ENCODE results near the gene CMTR2.
"Not testable (repeated sequence)": the region's sequence is repeated elsewhere in the genome, so short reads cannot be mapped to it uniquely, and the experiment has no call there.

Gene CMTR2, protein sequence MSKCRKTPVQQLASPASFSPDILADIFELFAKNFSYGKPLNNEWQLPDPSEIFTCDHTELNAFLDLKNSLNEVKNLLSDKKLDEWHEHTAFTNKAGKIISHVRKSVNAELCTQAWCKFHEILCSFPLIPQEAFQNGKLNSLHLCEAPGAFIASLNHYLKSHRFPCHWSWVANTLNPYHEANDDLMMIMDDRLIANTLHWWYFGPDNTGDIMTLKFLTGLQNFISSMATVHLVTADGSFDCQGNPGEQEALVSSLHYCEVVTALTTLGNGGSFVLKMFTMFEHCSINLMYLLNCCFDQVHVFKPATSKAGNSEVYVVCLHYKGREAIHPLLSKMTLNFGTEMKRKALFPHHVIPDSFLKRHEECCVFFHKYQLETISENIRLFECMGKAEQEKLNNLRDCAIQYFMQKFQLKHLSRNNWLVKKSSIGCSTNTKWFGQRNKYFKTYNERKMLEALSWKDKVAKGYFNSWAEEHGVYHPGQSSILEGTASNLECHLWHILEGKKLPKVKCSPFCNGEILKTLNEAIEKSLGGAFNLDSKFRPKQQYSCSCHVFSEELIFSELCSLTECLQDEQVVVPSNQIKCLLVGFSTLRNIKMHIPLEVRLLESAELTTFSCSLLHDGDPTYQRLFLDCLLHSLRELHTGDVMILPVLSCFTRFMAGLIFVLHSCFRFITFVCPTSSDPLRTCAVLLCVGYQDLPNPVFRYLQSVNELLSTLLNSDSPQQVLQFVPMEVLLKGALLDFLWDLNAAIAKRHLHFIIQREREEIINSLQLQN

DNA sequence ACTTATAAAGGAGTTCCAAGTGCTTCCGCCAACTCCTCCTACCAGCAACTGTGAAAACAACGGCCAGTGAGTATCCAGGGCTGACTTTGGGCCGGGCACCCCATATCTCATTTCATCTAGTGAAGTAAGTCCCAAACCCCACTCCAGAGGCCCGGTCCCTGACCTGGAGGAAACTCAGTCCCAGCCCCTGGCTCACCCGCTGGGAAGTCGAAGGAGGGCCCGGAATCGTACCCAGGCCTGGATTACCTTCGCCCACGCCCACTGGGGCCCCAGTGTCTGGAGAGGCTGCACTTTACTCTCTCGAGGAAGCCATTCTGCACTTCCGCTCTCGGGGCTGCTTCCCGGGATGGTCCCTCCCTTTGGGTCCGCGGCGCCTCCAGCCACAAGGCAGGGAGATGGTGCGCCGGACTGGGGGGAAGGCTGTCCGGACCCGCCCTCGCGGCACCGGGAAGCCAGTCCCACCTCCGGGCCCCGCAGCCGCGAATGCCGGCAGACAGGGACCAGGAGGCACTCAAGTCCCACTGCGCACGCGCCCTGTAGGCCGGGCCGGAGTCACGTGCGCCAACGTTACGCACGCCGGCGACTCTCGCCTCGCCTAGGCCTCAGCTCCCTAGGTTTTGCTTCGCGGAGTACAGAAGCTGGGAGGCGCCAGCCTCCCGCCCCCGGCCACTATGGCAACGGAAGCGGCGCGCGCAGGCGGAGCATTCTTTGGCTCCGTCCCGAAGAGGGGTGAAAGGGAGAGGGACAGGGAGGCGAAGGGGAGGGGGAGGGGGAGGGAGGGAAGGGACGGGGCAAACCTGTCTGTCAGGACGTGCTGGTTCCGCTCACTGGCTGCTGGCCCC is at the start of gene CMTR2:
CMTR2 (minus strand) TSS at position 513 of the 842 bp plus-strand sequence. CDS start 3,482 bp downstream, outside the sequence.
- DNase-seq (ENCODE audit: low read depth in 2 of 2) = peak; percentile 67 to 75

DNA sequence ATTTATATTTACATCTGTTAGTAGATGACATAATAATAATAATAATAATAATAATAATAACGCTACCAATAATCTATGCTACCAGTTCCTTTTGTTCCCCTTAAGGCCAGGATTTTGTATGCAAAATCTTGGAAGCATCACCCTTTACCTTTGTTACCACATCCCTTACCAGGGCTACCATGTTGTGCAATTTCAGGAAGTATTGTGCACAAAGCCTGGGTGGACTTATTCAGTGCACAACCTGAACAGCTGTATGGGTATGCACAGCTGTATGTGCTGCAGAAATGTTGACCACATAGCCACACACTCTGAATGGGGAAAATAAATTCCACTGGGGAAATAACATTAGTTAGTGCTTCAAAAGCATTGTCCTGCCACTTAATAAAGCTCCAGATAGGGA is 49.4 kb upstream of the CMTR2 start:
- no peak for DNase-seq (ENCODE audit: low read depth in 2 of 2)

DNA sequence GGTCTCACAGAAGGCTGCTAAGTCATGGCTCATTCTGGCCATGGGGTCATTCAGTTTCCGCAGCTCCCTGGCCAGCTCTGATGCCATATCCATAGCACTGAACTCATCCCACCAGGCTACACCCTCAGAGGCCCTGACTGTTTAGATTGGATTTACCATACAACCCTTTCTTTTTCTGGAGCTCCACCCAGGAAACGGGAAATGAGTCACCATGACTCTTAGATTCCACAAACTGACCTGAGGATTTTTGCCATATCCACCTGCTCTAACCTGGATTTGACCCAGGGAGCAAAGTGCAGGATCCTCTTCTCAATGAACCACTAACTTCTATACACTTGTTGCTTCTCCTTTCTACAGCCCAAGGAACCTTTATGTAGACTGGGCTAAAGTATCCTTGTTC is 49.0 kb upstream of the CMTR2 start:
- DNase-seq (ENCODE audit: low read depth in 2 of 2) = no peak

DNA sequence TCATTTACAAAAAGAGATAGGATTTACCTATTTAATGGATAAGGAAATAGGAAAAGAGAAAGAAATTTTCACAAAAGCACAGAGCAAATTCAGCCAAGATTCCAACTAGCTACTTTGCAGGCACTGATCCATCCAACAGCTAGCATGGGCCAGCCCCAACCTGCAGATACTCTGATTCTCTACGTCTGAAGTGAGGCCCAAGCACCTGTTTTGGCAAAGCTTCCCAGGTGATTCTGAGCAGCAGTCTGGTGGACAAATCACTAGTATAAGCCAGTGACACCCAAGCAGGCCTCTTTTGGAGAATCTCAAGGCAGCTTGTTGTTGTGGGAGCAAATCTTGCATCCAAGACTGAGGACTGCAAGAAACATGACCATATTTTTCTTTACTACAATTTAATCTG is 48.4 kb upstream of the CMTR2 start:
- no peak for DNase-seq (ENCODE audit: low read depth in 2 of 2)

DNA sequence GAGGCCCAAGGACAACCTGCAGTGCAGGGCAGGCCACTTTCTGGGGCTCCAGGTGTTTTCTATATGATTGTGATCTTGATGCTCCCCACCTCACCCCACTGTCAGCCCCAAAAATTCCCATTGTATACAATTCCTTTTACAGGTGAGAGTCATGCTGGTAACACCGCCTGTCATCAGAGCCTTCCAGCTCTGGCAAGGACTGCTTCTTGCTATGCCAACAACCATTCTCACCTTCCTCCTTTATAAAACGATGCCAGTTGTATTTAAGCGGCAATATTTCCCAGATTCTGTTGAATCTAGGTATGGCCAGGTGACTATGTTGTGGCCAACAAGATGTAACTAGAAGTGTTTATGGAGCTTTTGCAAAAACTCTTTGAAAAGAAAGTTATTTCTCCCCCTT is 38.9 kb upstream of the CMTR2 start:
- DNase-seq (ENCODE audit: low read depth in 2 of 2) = no peak

DNA sequence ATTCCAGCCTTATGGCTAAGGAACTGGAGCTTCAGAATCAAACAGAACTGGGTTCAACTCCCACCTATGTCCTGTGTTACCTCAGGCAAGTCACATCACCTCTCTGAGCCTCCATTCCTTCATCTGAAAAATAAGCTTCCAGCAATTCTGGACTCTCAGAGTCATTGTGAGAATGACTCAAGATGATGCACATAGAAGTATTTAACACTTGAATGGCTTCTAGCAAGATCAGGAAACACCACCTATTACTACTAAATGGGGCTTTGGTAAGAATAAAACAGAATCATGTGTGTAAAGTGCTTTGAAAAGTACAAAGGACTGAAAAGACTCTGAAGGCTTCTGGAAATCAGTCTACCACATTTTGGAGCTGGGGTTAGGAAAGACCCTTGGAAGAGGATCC is 38.5 kb upstream of the CMTR2 start:
- DNase-seq (ENCODE audit: low read depth in 2 of 2) = no peak

DNA sequence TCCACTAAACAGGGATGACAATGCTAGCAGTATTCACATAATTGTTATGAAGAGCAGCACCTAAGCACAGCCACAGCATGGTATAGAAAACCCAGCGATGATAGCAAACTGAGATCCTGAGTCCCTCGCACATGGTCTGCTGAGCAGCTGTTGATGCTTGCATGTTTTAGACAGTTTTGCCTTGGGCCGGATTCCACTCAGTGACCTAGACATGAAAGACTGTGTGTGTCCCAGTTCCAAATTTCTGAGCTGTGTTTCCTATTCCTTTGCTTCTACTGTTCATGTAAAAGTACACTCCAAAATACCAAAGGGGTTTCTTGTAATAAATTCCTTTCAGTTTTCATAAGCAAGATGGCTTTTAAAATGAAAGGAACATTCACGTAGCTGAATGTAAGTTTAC is 30.8 kb upstream of the CMTR2 start:
- DNase-seq (ENCODE audit: low read depth in 2 of 2) = no peak

DNA sequence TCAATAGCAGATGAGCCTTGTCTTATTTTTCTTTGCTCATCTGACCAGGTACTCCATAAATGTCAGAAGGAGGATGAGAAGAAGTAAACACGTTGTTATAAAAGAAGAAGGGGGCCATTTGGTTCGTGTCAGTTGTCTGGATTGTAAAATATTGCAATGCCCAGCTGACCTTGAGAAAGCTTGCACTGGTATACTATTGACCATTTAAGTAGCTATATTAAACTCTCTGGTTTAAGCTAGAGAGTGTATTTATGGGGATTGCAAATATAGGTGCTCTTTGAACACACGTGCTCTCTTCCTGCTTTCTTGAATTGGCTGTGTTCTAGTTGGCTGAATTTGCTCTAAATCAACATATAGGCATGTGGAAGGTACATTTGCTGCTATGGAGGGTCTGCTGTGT is 26.1 kb upstream of the CMTR2 start:
- DNase-seq (ENCODE audit: low read depth in 2 of 2) = no peak

DNA sequence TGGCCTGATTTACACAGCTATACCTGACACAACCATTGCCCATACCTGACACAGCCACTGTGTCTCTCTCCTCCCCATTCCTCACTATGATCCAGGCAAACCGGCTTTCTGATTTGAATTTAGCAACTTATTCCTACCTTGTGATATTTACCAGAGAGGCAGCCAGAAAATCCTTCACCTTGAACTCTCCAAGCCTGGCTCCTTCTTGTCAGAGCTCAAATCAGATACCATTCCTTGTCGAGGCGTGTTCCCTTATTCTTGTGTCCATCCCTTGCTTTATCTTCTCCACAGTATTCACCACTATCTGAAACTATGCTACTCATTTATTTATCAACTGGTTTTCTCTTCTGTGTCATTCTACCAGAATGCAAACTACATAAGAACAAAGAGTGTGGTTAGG is 24.4 kb upstream of the CMTR2 start:
- DNase-seq (ENCODE audit: low read depth in 2 of 2) = not testable (repeated sequence)

DNA sequence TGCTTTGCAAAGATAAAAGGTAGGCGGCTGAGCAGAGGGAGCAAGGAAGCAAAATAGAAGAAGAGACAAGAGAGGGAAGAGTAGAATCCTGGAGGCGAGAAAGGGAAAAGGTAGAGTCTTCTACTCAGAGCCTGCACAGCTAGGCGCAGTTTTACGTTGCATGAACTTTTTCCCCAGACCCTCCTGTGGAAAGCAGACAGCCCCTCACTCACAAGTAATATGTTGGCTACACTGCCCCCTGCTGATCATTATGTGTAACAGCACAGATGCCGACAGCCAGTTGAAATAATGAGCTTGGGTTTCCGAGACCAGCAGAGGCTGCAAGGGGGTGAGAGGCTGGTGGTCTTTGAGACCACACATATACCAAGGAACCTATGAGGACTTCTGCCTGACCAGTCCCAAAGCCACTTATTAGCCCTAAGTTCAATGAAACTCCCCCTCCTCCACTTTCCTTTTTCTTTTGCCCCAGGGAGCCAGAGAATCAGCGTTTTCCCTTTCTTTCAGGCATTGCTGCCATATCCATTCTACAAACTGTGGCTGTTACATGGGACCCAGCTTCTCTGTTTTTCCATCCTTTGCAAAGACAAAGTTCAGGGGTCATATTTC is 22.5 kb upstream of the CMTR2 start:
- no peak for DNase-seq (ENCODE audit: low read depth in 2 of 2)

DNA sequence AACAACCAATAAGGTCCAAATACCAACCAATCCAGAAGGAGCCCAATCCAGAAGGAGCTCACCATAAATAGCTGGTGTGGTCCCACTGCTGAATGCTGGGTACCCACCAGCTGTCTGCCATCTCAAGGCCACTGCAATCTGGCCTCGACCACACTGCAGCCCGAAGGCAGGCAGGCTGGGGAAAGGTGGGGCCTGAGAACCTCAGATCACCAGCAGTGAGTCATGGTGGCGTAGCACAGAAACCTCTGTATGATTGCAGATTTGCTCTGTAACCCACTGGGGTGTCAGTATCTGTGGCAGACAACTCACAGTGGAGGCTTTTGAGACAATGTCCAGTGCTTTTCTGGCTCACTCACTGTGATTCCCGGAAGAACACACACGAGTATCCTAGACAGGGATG is 14.7 kb upstream of the CMTR2 start:
- no peak for DNase-seq (ENCODE audit: low read depth in 2 of 2)

DNA sequence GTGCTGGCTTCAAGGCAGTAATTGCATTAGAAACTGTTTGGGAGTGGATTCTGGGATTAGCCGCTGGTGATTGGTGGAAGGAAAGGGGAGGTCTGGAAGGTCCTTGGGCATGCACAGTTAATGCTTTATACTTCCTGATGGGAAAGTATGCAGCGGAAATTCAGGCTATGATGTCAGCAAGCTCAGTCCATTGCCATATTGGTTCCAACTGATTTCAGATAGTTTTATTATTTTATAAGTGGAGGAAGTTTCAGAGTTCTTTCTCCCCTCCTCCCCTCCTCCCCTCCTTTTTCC is 8.1 kb upstream of the CMTR2 start:
- no peak for DNase-seq (ENCODE audit: low read depth in 2 of 2)

DNA sequence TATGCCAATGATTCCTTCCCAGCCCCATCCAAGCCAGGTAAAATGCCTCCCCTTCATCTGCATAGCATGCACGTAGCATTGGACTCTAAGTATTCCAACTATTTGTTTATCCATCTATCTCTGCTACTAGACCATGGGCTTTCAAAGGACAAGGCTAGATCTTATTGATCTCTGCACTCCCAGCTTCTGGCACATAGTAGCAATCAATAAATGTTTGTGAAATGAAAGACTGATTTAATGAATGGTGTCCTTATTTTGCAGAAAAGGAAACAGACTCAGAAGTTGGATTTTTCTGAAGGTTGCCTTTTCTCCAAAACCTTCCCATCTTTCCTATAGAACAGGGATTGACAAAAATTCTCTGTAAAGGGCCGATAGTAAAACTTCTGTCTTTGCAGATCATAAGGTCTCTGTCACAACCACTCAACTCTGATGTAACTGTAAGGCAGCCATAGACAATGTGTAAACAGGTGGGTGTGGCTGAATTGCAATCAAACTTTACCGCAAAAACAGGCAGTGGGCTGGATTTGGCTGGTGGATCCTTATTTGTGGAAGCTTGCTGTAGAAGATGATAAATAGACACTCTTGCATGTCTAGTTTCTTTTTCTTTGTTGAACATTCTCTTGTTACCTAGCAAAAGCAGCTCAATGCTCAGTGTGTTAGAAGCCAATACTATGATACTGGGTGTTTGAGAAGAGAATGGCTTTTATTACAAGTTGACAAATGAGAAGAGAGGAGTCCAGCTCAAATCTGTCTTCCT is 7.6 kb upstream of the CMTR2 start:
- DNase-seq (ENCODE audit: low read depth in 2 of 2) = no peak

DNA sequence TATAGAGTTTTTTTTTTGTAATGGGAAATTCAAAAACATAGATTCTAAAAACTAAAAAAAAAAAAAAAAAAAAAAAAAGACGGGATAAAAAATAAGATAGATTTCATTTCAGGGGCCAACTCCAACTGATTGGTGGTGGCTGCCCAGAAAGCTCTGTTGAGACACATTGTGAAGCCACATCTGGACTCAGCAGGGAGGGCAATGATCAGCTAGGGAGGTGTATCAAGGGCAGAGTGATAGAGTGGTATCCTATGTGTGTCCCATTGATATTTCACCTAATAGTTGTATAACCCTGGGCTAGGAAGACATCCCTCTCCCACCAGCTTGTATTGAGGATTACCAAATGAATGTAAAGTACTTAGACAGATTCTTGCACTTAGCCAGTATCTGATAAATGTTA is 6.7 kb upstream of the CMTR2 start:
- DNase-seq (ENCODE audit: low read depth in 2 of 2) = no peak

DNA sequence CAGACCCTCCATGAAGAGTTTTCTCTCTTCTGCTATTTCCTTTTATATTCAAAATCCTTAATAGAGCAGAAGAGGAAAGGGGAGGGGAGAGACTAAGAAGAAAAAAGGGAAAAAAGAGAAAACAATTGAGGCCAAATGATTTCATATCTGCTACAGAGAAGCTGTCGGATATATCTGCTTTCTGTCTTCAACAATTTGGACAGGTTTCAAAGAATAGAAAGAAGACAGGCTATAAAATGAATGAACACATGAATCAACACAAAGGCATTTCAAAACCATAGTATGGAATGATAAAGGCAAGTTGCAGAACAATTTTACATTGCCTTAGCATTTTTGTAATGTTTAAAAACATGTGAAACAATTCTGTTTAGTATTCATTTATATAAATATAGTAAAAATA is 4.7 kb upstream of the CMTR2 start:
- no peak for DNase-seq (ENCODE audit: low read depth in 2 of 2)

DNA sequence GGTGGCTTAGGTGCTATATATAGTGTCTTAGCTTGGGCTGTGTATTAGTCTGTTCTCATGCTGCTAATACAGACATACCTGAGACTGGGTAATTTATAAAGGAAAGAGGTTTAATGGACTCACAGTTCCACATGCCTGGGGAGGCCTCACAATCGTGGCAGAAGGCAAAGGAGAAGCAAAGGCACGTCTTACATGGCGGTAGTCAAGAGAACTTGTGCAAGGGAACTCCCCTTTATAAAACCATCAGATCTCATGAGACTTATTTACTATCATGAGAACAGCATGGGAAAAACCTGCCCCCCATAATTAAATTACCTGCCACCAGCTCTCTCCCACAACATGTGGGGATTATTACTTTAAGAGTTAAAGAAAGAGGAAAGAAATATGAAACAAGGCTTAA is 2.9 kb upstream of the CMTR2 start:
- DNase-seq (ENCODE audit: low read depth in 2 of 2) = not testable (repeated sequence)

DNA sequence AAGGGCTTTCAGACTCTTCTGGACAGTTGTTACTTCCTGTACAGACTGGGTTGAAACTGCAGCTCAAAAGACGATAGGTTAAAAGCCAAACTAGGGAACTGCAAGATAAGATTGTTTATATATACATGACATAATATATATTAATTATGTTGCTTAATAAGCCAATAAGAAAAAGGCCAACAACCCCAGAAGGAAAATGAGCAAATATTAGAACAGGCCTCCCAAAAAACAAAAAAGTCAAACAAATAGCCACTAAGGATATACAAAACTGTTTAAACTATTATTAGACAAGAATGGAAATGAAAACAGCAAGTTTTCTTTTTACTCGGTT is 495 bp upstream of the CMTR2 start:
- no peak for DNase-seq (ENCODE audit: low read depth in 2 of 2)

DNA sequence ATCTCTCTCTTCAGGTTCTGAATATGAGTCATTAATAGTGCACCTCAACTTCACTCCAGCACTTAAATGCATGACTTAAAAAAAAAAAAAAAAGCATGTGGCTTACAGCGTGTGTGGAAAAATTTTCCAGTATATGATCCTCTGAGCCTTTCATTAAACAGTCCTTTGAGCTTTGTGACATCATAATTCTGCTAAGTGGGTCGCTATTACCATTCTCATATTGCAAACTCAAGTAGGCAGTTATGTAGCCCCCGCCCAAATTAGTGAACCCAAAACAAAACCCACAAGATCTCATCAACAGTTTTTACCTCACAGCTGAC is 672 bp downstream of the CMTR2 start:
- DNase-seq (ENCODE audit: low read depth in 2 of 2) = no peak

DNA sequence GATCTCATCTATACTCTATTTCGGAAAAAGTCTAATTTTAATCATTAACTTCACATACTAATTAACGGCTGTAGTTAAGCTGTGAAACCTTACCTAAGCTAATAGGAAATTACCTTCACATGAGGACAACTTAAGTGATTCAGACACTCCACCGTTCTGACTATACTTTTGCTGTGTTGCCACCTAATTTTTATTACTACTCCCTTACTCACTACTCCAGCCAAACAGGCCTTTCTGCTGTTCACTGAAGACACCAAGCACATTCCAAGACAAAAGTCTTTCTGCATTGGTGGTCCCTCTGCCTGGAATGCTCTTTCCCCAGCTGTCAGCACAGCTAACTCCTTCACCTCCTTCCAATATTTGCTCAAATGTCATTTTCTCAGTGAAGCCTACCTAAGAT is 1.3 kb downstream of the CMTR2 start:
- DNase-seq (ENCODE audit: low read depth in 2 of 2) = no peak

DNA sequence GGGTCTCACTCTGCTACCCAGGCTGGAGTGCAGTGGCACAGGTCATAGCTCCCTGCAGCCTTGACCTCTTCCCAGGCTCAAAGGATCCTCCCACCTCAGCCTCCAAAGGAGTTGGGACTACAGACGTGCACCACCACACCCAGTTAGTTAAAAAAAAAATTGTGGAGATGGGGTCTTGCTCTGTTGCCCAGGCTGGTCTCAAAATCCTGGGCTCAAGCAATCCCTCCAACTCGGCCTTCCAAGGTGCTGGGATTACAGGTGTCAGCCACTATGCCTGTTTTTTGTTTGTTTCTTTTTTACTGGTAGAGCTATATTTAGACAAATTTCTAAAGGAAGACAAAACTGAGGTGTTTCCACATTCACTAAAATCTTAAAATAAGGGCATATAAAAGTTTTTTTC is 1.7 kb downstream of the CMTR2 start:
- DNase-seq (ENCODE audit: low read depth in 2 of 2) = no peak

DNA sequence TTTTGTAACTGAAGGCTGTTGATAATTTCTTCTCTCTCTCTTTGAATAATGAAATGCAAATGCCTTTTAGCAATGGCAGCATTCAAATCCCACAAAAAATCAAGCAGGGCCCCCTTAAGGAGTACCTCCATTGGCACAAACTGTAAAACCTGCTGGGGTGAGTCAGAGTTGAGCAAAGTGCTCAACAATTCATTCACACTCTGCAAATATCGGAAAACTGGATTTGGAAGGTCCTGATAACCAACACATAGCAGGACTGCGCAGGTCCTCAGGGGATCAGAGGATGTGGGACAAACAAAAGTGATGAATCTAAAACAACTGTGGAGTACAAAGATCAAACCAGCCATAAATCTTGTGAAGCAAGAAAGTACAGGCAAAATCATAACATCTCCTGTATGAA is 5.6 kb downstream of the CMTR2 start:
- no peak for DNase-seq (ENCODE audit: low read depth in 2 of 2)

DNA sequence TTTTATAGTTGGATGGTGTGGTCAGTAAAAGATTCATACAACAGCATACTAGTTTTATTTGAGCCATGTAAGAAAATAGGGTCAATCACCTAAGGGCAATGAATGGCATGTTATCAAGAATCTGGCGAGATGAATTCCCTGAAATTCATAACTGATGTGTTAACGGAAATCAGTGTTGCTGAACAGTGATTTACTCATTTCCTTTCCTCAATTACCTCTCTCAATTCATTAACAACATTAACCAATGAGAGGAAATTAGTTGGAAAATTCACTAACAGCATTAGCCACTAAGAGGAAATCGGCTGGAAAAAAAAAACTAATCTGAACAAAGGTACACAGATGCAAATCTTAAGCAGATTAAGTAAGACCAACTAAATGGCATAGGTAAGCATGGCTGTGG is 6.3 kb downstream of the CMTR2 start:
- DNase-seq (ENCODE audit: low read depth in 2 of 2) = no peak

Measured in stimulated activated CD4-positive, alpha-beta T cell treated with anti-CD3 and anti-CD28 coated beads, Interleukin-1b, Interleukin-23, amount 100 ng/mL, for 1 hour (primary cell).